Superior temporal gyrus (tissue), 1 donor: ENCODE measurements around the gene C1RL.
A peak's percentile ranks its signal among the peaks of the same experiment; 100 is the strongest.

ENCODE experiments used
- DNase-seq: peaks from one replicate; pipeline ENCODE4 v3.0.0-alpha.2; 2016; ENCODE audit errors: extremely low spot score

C1RL gene

DNA sequence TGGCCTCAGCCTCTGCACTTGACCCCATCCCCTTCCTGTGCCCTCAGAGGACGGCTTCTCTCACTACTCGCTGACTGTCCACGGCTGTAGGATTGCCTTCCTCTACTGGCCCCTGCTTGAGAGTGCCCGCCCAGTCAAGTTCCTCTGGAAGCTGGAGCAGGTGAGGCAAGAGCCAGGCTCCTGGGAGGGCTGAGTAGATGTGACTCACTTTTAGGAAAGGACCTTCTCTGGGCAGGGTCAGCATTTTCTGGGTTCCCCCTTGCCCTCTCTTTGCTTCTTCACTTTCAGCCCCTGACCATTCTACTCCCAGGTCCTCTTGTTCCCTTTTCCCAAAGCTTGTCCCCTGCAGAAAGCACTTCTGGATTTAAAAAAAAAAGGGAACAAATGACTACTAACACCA, 28.9 kb upstream of the C1RL start:
- DNase-seq: no peak

DNA sequence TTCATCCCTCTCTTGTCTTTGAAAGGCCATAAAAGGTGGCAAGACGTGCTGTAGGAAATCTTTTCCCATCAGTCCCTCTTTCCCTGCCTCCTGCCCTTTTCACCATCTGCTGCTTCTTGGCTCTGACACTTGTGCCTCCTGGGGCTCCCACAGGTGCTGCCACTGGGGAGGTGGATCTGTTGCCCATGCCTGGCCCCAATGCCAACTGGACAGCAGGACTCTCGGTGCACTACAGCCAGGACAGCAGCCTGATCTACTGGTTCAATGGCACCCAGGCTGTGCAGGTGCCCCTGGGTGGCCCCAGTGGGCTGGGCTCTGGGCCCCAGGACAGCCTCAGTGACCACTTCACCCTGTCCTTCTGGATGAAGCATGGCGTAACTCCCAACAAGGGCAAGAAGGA, 27.7 kb upstream of the C1RL start:
- no peak for DNase-seq

DNA sequence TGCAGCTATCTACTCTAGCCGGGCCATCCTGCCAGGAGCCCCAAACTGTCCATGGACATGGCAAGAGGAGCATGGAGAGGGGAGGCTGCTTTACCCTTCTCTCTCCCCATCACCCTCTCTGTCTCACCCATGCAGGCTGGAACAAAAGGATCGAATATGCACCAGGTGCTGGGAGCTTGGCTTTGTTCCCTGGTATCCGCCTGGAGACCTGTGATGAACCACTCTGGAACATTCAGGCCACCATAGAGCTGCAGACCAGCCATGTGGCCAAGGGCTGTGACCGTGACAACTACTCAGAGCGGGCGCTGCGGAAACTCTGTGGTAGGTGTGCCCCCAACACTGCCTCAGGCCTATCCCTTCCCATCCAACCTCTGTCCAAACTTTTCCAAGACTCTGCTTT, 27.1 kb upstream of the C1RL start:
- no peak for DNase-seq

DNA sequence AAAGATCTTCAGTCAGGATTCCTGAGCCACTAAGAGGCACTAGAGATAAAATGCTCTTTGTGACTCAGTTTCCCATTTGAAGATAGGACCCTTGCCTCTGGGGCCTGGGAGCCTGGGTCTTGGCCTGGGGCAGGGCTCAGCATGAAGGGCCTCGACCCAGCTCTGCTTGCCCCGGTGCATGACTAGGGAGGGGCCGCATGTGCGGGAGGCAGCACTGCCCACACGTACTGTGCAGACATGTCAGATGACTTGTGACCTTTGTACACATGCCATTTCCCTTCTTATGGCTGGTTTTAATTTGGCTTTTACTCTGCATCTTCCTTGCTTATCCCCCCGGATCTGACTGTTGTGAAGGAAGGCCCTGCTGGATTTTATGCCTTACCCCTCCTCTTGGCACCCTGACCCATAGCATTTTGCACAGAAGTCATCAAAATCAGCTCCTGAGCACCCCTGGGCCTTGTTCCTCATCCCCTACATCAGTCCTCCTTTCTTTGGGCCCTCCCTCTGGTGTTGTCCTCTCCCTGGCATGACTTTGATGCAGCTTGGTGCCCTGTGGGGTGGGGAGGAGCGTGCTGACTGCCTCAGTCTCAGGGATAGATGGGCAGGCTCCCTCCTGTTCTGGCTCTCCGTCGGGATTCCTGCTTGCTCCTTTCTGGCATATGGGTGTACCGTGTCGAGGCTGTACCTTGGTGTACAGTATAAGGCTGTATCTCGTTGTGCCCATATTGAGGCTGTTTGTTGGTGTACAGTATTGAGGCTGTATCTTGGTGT, 25.6 kb upstream of the C1RL start:
- DNase-seq: no peak

DNA sequence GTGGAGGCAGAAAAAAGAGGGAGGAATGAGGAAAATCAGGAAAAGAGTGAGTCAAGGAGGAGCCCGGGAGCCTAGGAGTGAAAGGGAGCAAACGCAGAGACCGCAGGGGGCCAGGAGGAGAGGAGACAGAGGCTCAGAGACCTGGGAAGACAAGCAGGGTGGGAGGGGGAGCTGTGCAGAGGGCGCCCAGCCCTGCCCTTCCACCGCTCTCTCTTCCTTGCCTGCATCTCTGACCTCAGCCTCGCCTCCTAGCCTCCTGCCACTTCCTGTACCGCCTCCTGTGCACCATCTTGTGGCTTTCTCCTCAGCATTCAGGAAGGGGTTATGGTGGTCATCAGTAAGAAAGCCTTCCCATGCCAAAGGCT, 22.5 kb upstream of the C1RL start:
- no peak for DNase-seq

- no peak for DNase-seq
Observed at GRCh38 chr12:7130701-7131501, 21.9 kb upstream of the C1RL start.

GRCh38 chr12:7129872-7130691, 21.1 kb upstream of the C1RL start, which contains the start of gene CLSTN3:
CLSTN3 (plus strand) TSS chr12:7130371; CDS start chr12:7130649, 278 bp downstream.
- DNase-seq: peak; percentile 54

DNA sequence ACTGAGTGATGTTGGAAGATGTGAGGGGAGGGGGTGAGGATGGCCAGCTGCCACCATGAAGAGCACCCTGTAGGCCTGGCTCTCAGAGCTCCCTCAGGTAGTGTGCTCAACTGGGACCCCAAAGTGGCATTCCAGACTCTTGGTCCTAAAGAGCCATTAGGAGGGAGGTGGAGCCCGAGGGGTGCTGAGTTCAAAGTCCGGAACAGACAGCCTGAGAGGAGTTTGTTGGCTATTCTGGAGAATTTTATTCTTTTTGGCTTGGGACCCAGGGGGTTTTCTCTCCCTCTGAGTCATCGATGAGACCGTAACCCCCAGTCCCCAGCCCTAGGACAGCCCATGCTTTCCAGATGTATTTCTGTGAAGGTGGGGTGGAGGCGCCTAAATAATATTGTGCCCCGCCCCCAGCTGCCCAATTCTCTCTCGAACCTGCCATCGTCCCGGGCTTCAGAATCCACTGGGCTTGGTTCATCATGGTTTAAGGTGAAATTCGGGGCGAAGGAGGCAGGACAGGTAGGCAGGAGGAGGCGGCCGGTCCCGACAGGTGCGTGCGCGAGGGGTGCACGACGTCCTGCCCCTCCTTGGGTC, 20.4 kb upstream of the C1RL start:
- no peak for DNase-seq

DNA sequence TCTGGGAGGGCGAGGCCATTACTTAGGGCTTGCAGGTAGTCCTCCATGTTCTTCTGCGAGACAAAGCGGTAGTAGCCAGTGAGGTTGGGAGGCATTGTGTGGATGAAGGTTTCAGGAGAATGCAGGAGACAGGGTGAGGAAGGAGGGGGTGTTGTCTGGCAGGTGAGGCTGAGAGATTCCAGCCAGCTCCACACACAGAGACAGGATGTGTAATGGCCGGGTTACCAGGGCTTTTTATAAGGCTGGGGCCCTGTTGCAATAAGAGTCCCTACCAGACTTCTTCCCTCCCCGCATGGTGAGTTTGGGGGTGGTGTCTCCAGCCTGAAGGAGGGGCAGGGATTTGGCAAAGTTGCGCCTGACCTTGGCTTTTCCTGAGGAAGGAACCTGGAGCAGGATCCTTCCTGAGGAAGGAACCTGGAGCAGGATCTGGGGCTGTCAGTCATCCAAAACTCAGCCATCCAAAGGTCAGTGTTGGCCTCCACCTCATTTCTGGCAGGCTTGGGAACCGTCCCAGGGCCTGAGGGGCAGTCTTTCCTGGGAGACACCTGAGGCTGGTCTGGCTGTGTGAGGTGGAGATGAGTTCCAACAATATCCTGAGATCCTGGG, 19.8 kb upstream of the C1RL start, which contains the start of gene RBP5:
TSS of gene RBP5 (minus strand) at position 209 of the 606 bp plus-strand sequence. CDS start at position 95, 114 bp downstream.
- no peak for DNase-seq

DNA sequence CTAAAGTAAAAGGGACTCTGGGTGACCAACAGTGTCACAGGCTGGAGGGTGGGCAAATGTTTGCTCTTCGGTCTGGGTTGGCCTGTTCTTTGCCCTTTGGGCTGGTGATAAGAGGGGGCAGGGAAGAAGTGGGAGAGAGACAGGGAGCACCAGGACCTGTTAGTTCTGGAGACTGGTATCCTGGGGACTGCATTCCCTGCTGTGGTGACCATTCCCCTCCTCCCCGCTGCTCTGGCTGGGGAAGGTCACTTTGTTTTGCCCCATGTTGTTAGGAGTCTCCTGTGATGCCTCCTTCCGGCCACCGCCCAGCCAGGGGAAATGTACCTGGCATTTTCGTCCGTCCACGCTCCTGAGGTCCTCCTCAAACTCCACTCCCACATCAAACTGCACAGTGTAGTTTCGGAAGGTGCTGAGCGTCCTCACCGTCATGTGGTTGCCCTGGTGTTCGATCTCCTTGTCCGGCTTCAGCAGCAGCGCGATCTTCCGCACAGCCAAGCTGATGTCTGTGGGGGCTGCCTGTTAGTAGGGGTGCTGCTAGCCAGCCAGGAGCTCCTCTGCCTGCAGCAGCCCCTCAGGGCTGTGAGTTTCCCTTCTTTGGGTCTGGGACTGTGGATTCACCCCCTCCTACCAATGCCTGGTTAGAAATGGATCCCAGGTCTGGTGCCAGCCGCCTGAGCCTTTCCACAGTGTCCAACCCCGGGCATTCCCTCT, 19.1 kb upstream of the C1RL start:
- DNase-seq: no peak

DNA sequence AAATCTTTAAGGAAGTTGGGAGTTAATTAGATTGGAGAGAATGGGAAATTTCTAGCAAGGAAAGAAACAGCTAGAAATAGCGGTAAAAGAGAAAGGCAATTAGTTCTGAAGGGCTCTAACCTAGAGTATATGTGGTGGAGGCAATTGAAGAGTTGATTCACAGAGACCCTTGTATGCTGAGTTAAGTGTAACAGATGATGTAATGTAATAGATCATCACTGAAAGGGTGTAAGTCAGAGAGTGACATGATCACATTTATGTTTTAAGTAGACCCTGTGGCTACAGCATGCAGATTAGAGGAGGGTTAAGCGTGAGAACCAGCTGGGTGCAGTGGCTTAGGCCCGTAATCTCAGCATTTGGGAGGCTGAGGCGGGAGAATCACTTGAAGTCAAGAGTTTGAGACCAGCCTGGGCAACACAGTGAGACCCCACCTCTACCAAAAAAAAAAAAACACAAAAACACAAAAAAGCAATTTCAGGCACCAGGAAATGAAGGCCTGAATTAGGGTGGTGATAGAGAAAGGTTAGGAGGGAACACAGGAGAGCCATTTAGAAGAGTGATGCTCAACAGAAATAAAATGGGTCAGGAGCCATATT, 16.7 kb upstream of the C1RL start:
- DNase-seq: no peak

DNA sequence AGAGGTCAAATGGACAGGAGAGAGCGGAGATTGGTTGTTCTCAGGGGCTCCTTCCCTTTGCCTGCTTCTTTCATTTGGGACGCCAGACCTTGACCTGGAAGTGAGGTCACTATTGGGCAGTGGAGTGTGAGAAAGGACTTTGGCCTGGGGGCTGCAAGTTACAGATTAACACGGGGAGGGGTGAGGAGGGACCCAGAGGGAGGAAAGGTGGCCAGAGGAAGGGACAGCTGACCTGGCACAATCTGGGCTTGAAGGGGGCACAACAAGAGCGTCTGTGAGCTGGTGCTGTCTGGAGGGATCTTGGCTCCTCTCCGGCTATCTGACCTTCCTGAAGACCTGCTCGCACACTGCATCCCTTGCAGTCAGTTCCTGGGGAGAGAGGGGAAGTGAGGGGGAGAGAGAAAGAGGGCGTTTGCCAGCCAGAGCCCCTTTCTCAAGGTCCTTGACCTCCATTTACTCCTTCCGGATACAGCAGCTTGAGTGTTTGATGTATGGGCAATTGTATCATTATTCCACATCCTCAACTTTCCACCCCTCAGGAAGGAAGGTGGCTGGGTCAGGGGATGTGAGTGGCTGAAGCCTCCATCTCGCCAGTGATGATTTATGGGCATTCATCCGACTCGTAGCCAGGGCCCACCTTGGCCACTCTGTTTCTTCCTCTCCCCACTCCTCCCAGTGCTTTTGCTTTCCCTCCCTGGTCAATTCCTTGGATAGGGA, 14.9 kb upstream of the C1RL start:
- DNase-seq: no peak

DNA sequence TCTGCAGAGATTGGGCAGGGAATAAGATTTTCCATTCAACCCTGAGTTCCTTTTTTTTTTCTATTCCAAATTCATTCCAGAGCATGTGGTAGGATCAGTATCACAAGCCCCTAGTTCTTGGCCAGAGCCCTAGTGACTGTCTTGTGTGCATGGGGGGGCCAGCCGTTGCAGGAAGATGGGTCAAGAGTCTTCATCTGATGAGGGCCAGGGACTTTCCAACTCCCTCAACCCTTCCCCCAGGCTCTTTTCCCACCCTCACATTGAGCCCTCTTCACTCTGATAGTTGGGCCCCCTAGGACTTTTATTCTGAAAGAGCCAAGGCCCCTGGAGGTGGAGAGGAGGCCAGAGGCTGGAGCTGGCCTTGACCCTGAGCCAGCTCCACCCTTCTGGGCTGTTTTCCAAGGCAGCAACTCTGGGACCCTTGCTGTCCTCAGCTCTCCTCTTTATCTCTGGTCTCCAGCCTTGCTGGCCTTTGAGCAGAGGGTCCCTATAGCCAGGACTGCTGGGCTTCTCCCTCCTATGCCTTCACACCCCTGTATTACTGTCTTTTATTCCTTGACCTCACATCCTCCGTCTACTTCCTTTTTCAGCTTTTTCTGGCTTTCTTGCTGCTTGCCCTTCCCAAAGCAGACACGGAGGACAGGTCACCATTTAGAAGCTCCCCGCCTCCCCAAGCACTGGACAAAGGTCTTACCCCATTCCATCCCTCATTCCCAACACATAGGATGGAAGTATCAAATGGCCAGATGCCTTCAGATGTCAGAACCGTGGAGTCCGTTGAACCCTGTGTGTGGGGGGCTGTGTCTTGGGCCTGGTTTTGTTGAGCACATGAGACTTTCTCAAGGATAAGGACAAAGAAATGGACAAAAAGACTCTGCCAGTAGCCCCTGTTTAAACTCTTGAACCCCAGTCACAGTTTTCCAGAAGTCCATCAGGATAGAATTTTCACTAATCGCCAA, 14.1 kb upstream of the C1RL start:
- no peak for DNase-seq

DNA sequence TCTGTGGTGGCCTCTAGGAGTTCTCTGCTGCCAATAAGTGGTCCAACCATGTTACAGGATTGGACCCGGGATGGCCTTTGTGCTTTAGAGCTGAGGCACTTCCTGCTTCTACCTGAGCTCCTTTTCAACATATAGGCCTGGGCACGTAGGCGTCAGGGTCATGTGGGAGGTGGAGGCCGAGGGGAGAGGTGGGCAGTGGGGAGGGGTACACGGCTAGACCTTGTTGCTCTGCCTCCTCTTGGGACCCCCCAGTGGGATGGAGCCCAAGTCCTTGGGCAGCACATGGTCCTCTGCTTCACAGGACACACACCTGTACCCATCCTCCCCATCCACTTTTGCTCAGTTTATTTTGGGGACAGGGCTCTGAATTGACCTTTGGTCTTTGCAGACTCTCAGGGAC, 12.3 kb upstream of the C1RL start:
- no peak for DNase-seq

GRCh38 chr12:7120166-7120565, 11.2 kb upstream of the C1RL start:
- no peak for DNase-seq

DNA sequence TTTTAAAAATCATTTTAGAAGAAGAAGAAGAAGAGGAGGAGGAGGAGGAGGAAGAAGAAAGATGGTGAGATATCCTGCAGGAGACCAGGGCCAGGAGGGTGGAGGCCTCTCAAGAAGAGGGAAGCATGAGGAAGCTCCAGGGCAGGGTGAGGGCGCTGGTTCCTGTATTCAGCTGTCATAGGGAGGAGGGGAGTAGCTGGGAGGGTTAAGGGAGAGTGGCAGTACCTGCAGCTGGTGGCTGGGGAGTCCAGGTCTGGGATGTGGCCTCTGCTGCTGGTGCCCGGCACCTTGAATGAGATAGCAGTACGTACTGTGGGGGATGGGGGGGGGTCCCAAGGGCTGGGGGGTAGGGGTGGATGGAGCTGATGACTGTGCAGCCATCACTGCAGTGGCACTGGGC, 9.9 kb upstream of the C1RL start:
- DNase-seq: no peak

DNA sequence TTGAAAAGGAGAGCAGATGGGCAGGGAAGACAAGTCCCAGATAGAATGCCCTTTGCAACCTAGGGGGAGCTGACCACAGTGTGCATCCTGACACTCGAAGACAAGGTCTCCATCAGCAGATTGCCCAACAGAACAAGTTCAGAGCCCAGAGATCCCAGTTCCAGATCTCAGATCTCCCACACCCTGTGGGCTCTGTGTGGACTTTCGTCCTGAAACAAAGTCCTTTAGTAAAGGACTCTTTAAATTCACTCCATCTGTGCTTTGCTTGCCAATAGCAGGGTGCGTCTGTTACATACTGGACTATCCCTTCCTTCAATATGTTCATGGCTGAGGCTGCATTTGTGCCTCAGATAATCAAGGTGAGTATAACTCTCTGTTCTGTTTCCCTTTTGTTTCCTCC, 8.7 kb upstream of the C1RL start:
- no peak for DNase-seq

DNA sequence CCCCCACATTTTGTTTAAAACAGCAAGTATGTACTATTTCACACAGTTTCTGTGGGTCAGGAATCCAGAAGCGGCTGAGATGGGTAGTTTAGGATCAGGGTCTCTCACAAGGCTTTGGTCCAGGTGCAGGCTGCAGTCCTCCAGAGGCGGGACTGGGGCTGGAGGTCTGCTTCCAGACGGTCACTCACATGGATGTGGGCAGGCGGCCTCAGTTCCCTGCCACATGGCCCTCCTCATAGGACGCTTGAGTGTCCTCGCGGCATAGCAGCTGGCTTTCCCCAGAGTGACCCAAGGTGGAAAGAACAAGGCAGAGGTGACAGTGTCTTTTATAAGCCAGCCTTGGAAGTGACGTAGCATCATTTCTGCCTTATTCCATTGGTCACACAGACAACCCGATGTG, 7.9 kb upstream of the C1RL start:
- DNase-seq: no peak

GRCh38 chr12:7116196-7116595, 7.2 kb upstream of the C1RL start:
- DNase-seq: no peak
